H9 (cell line): Measurements from ENCODE around the gene GALNT4. TPM values are rescaled to one million over a fixed set of nuclear protein-coding genes. Genes with fewer than 3 reads are reported as not detected.

Experiments
- DNase-seq: peaks from one replicate; pipeline ENCODE4 v3.0.0-alpha.2; 2017
- H2AFZ ChIP-seq: one replicate; pipeline ENCODE4 v1.6.1; 2013; ENCODE audit warnings: mild to moderate bottlenecking, low read length, control low read depth, moderate library complexity
- H2AK5ac ChIP-seq: 2 replicates; pipeline ENCODE4 v1.6.1; 2013; ENCODE audit warnings: low read length, control low read depth, mixed read lengths; ENCODE audit not compliant: insufficient read length
- H2BK120ac ChIP-seq: one replicate; pipeline ENCODE4 v1.6.1; 2013; ENCODE audit warnings: low read depth, mild to moderate bottlenecking, low read length, control low read depth, inconsistent platforms; ENCODE audit not compliant: poor library complexity, severe bottlenecking
- H2BK12ac ChIP-seq: 2 replicates; pipeline ENCODE4 v1.6.1; 2013; ENCODE audit warnings: low read length, control low read depth, mixed read lengths, low read depth; ENCODE audit not compliant: insufficient read length
- H2BK15ac ChIP-seq: 2 replicates; pipeline ENCODE4 v1.6.1; 2013; ENCODE audit warnings: low read depth, low read length, control low read depth
- H2BK20ac ChIP-seq: one replicate; pipeline ENCODE4 v1.6.1; 2013; ENCODE audit warnings: low read depth, mild to moderate bottlenecking, low read length, control low read depth, inconsistent platforms; ENCODE audit not compliant: poor library complexity, severe bottlenecking
- H2BK5ac ChIP-seq: 2 replicates; pipeline ENCODE4 v1.6.1; 2013; ENCODE audit warnings: low read length, control low read depth, mixed read lengths; ENCODE audit not compliant: insufficient read length
- H3K14ac ChIP-seq: 2 replicates; pipeline ENCODE4 v1.6.1; 2013; ENCODE audit warnings: low read length, control low read depth; ENCODE audit not compliant: insufficient read depth
- H3K18ac ChIP-seq: 2 replicates; pipeline ENCODE4 v1.6.1; 2013; ENCODE audit warnings: low read depth, mild to moderate bottlenecking, mixed read lengths, low read length, control low read depth; ENCODE audit not compliant: insufficient read length
- H3K23ac ChIP-seq: 2 replicates; pipeline ENCODE4 v1.6.1; 2013; ENCODE audit warnings: low read length, control low read depth, mixed read lengths, low read depth; ENCODE audit not compliant: insufficient read length
- H3K23me2 ChIP-seq: 2 replicates; pipeline ENCODE4 v1.6.1; 2013; ENCODE audit warnings: low read depth, mild to moderate bottlenecking, mixed read lengths, low read length, control low read depth; ENCODE audit not compliant: insufficient read length, poor library complexity, severe bottlenecking
- H3K27ac ChIP-seq: 2 replicates; pipeline ENCODE4 v1.5.1; 2013; ENCODE audit warnings: low read length, control low read depth, mixed read lengths, low read depth; ENCODE audit not compliant: insufficient read length
- H3K27me3 ChIP-seq: 2 replicates; pipeline ENCODE4 v1.6.1; 2013; ENCODE audit warnings: low read length, control low read depth, inconsistent platforms; ENCODE audit not compliant: insufficient read depth
- H3K4ac ChIP-seq: 2 replicates; pipeline ENCODE4 v1.6.1; 2013; ENCODE audit warnings: low read depth, mild to moderate bottlenecking, control low read depth, inconsistent platforms, low read length, moderate library complexity
- H3K4me1 ChIP-seq: 2 replicates; pipeline ENCODE4 v1.6.1; 2013; ENCODE audit warnings: low read length, control low read depth, inconsistent platforms; ENCODE audit not compliant: insufficient read depth
- H3K4me2 ChIP-seq: 2 replicates; pipeline ENCODE4 v1.6.1; 2013; ENCODE audit warnings: low read length, control low read depth, mixed read lengths; ENCODE audit not compliant: insufficient read length, insufficient read depth
- H3K56ac ChIP-seq: 2 replicates; pipeline ENCODE4 v1.6.1; 2013; ENCODE audit warnings: low read depth, mild to moderate bottlenecking, mixed read lengths, low read length, control low read depth; ENCODE audit not compliant: insufficient read length
- H3K79me1 ChIP-seq: 2 replicates; pipeline ENCODE4 v1.6.1; 2013; ENCODE audit warnings: low read depth, mild to moderate bottlenecking, moderate library complexity, low read length, control low read depth, inconsistent platforms; ENCODE audit not compliant: insufficient read depth, poor library complexity, severe bottlenecking
- H3K79me2 ChIP-seq: 2 replicates; pipeline ENCODE4 v1.6.1; 2013; ENCODE audit warnings: low read length, control low read depth, inconsistent platforms; ENCODE audit not compliant: insufficient read depth
- H3K9ac ChIP-seq: 2 replicates; pipeline ENCODE4 v1.6.1; 2013; ENCODE audit warnings: low read length, control low read depth, mixed read lengths; ENCODE audit not compliant: insufficient read length; ENCODE audit errors: extremely low read depth
- H3K9me3 ChIP-seq: one replicate; pipeline ENCODE4 v1.6.1; 2013; ENCODE audit warnings: low read depth, low read length, inconsistent platforms; ENCODE audit not compliant: control insufficient read depth
- H3T11ph ChIP-seq: one replicate; pipeline ENCODE4 v1.6.1; 2013; ENCODE audit warnings: mild to moderate bottlenecking, low read length, control low read depth, inconsistent platforms
- H4K20me1 ChIP-seq: one replicate; pipeline ENCODE4 v1.6.1; 2013; ENCODE audit not compliant: control insufficient read depth, insufficient read length, insufficient read depth
- H4K5ac ChIP-seq: 2 replicates; pipeline ENCODE4 v1.6.1; 2013; ENCODE audit warnings: low read depth, mild to moderate bottlenecking, mixed read lengths, low read length, control low read depth; ENCODE audit not compliant: insufficient read length
- H4K8ac ChIP-seq: replicated peaks from 2 replicates; pipeline ENCODE4 v1.6.1; 2013; ENCODE audit warnings: low read length, control low read depth, mixed read lengths, low read depth; ENCODE audit not compliant: insufficient read length
- H4K91ac ChIP-seq: 2 replicates; pipeline ENCODE4 v1.6.1; 2013; ENCODE audit warnings: low read depth, mild to moderate bottlenecking, moderate library complexity, mixed read lengths, low read length, control low read depth; ENCODE audit not compliant: insufficient read length
- H3K27ac Mint-ChIP-seq, 3 experiments: 2 replicates in 2 of 3; 3 replicates in 1 of 3; pipeline ENCODE4 v1.8.0; 2020 to 2021; ENCODE audit warnings: mixed read lengths in 3 of 3, mild to moderate bottlenecking in 1 of 3, moderate library complexity in 1 of 3
- H3K27me3 Mint-ChIP-seq: 2 replicates; pipeline ENCODE4 v1.8.0; 2021; ENCODE audit warnings: low read depth, mild to moderate bottlenecking, moderate library complexity, mixed read lengths
- H3K36me3 Mint-ChIP-seq, 3 experiments: 2 replicates in 2 of 3; 3 replicates in 1 of 3; pipeline ENCODE4 v1.8.0; 2020 to 2021; ENCODE audit warnings: low read depth in 3 of 3, mixed read lengths in 3 of 3; ENCODE audit not compliant: insufficient read depth in 1 of 3
- H3K4me1 Mint-ChIP-seq, 2 experiments: 2 replicates each; pipeline ENCODE4 v1.8.0; 2020; ENCODE audit warnings: mixed read lengths in 2 of 2
- H3K4me3 Mint-ChIP-seq, 2 experiments: 2 replicates in 1 of 2; 3 replicates in 1 of 2; pipeline ENCODE4 v1.8.0; 2020 to 2021; ENCODE audit warnings: mild to moderate bottlenecking in 2 of 2, mixed read lengths in 2 of 2, moderate library complexity in 1 of 2
- H3K9me3 Mint-ChIP-seq, 2 experiments: 2 replicates in 1 of 2; 3 replicates in 1 of 2; pipeline ENCODE4 v1.8.0; 2020; ENCODE audit warnings: mild to moderate bottlenecking in 2 of 2, mixed read lengths in 2 of 2, moderate library complexity in 1 of 2
- CTCF ChIP-seq: fragments of 200-600 bp; sonication (generic); conservative IDR thresholded peaks from 3 replicates; pipeline ENCODE4 v1.8.0; 2021; ENCODE audit warnings: antibody characterized with exemption, mild to moderate bottlenecking
- WGBS: extraction: QIAGEN DNeasy Blood & Tissue Kit; methylation state at CpG from one replicate; pipeline ENCODE4 v1.1.7; 2013; ENCODE audit warnings: missing lambda C conversion rate, low lambda C conversion rate, mixed read lengths; ENCODE audit not compliant: insufficient read length; ENCODE audit errors: extremely low coverage; 5-methylcytosine and 5-hydroxymethylcytosine counted together
- total RNA-seq: library from RNA; stranded (reverse); gene quantifications from 2 replicates; pipeline ENCODE4 v1.2.1, GENCODE V29; 2021

The GALNT4 gene
- total RNA-seq, 1 experiment from 2014 or later = 3.1 TPM

GRCh38 chr12:89537389-89537788 lies 12.8 kb upstream of the GALNT4 start:
- Histone ChIP-seq H3K4ac (no peak overlapping the region), H3K23me2 (no peaks in the 10 kb centered on the region), H3K14ac (no peak overlapping the region), H4K20me1 (no peaks in the 10 kb centered on the region), H3K4me2 (no peak overlapping the region), H2BK15ac (no peak overlapping the region), H3K4me1 (no peaks in the 10 kb centered on the region), H3K27ac (no peak overlapping the region), H3T11ph (no peak overlapping the region), H2BK20ac (no peak overlapping the region), H2AFZ (no peak overlapping the region), H2AK5ac (no peak overlapping the region), H4K91ac (no peak overlapping the region), H3K79me2 (no peaks in the 10 kb centered on the region), H3K56ac (no peak overlapping the region), H3K18ac (no peak overlapping the region), H4K5ac (no peak overlapping the region), H4K8ac (no peak overlapping the region), H2BK5ac (no peak overlapping the region), H2BK12ac (no peak overlapping the region), H2BK120ac (no peak overlapping the region), H3K9ac (no peak overlapping the region), H3K27me3 (no peaks in the 10 kb centered on the region), H3K9me3 (no peaks in the 10 kb centered on the region), H3K79me1 (no peaks in the 10 kb centered on the region), H3K23ac (no peak overlapping the region)
- no peaks in the 10 kb centered on the region for H3K9me3 Mint-ChIP-seq
- no CpG with 5 or more reads among the region's 3 CpGs for WGBS
- DNase-seq = no peak
- TF ChIP-seq CTCF = no peak
- no peaks in the 10 kb centered on the region for H3K36me3 Mint-ChIP-seq
- no peak overlapping the region for H3K4me3 Mint-ChIP-seq
- no peak overlapping the region for H3K27ac Mint-ChIP-seq
- H3K27me3 Mint-ChIP-seq = no peaks in the 10 kb centered on the region; the same call in none of the 2 replicates
- H3K4me1 Mint-ChIP-seq = peaks cover 2 to 7% of the 10 kb centered on the region in 2 experiments; a peak in 1 of 4 replicates
